Chondrocyte (in vitro differentiated cells): Measurements from ENCODE around the gene CCDC188. TPM values are rescaled to one million over a fixed set of nuclear protein-coding genes. Genes with fewer than 3 reads are reported as not detected.
A peak's percentile ranks its signal among the peaks of the same experiment; 100 is the strongest.

Experiments used
- DNase-seq: peaks from one replicate; pipeline ENCODE4 v3.0.0; 2021; ENCODE audit warnings: mixed read lengths, low spot score
- H3K27ac Mint-ChIP-seq: one replicate; pipeline ENCODE4 v1.8.0; 2021; ENCODE audit warnings: mild to moderate bottlenecking, moderate library complexity, mixed read lengths; ENCODE audit not compliant: unreplicated experiment
- H3K27me3 Mint-ChIP-seq: 2 replicates; pipeline ENCODE4 v1.8.0; 2021; ENCODE audit warnings: low read depth, mixed read lengths
- H3K36me3 Mint-ChIP-seq: 2 replicates; pipeline ENCODE4 v1.8.0; 2021; ENCODE audit warnings: low read depth, mixed read lengths
- H3K4me1 Mint-ChIP-seq: 2 replicates; pipeline ENCODE4 v1.8.0; 2021; ENCODE audit warnings: low read depth, mild to moderate bottlenecking, mixed read lengths
- H3K4me3 Mint-ChIP-seq: one replicate; pipeline ENCODE4 v1.8.0; 2021; ENCODE audit warnings: mild to moderate bottlenecking, moderate library complexity, mixed read lengths; ENCODE audit not compliant: unreplicated experiment
- H3K9me3 Mint-ChIP-seq: 2 replicates; pipeline ENCODE4 v1.8.0; 2021; ENCODE audit warnings: low read depth, mixed read lengths
- CTCF ChIP-seq: fragments of 200-600 bp; sonication (generic); IDR thresholded peaks from 2 replicates; pipeline ENCODE4 v1.5.0; 2021; ENCODE audit warnings: antibody characterized with exemption, mild to moderate bottlenecking, moderate library complexity
- total RNA-seq: library from RNA; stranded (reverse); gene quantifications from 3 replicates; pipeline ENCODE4 v1.2.1, GENCODE V29; 2021

The CCDC188 gene
- total RNA-seq, 1 donor from 2014 or later = 5.3 TPM

DNA sequence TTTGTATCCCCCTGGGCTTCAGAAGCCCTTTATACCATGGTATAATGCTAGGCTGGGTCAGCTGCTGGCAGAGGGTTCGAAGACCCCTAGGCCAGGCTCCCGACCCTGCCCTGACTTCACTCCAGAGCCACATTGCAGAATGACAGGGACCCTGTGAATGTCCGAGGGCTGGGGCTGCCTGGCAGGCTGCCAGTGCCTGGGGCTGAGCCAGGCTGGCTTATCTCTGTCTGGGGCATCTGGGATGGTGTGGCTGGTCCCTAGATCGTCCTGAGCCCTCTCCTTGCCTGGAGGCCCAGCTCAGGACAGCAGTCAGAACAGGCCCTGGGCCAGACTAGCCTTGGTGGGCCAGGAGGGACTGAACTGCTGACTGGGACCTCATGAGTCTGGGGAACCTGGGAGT, 15.6 kb downstream of the CCDC188 start:
- DNase-seq = no peak
- H3K4me3 Mint-ChIP-seq = no peak overlapping the region
- no peaks in the 10 kb centered on the region for H3K27me3 Mint-ChIP-seq
- H3K9me3 Mint-ChIP-seq = no peaks in the 10 kb centered on the region
- TF ChIP-seq CTCF = no peak
- H3K36me3 Mint-ChIP-seq = peaks cover 1% of the 10 kb centered on the region
- H3K4me1 Mint-ChIP-seq = peaks cover 54% of the 10 kb centered on the region
- peak overlapping the region; percentile 27 for H3K27ac Mint-ChIP-seq

DNA sequence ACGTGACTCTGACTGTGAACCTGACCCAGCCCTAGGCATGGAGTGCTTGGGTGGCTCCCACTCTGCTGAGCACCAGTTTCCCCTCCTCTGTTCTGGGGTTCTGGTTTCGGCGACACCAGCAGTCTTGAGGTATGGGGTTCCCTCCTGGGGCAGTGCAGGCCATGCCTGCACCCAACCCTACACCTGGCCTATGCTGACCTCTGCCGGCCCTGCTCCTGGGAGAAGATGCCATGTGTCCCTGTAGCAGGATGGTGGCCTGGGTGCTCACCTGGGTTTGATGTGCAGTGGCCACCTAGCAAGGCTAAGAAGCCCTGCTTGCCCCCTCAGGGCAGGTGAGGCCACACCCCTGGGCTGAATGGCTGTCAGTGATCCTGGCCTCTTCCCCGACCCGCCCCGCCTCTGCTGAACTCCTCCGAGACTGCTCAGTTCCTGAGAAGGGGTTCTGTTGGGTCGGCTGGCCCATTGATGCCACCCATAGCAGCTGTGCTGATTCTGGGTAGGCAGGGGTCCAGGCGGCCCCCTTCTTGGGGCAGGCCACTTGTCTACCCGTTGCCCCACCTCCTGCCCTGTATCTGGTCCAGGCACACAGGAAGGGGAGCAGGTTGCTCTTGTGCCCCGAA, 16.8 kb downstream of the CCDC188 start:
- Mint-ChIP-seq H3K36me3 (no peaks in the 10 kb centered on the region), H3K4me1 (peaks cover 52% of the 10 kb centered on the region), H3K27ac (peak overlapping the region; percentile 45), H3K9me3 (no peaks in the 10 kb centered on the region), H3K27me3 (no peaks in the 10 kb centered on the region), H3K4me3 (peak overlapping the region; percentile 49)
- no peak for DNase-seq
- TF ChIP-seq CTCF = no peak

DNA sequence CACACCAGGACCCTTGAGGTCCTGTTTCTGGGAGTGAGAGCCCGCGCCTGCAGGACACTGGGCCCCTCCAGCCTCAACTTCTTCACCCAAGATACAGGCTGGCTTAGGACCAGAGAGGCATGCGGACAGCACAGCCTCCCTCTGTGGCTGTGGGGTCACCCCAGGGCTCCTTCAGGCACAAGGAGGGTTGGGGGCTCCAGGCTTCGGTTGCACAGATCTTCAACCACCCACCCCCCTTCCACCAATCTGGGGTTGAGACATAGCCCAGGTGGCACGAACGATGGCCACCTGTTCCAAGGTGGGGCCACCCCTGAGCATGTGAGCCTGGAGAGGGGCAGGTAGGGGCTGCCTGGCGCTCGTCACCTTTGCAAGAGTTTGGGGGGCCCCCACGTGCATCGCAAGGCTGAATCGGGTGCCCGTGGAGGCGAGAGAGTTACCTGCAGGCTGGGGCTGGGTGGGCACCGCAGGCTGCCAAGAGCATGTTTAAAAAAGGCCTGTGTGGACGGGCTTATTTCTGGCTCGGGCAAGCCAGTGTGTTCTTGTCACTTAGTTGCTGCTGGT, 18.1 kb downstream of the CCDC188 start:
- Mint-ChIP-seq H3K27ac (no peak overlapping the region), H3K4me3 (peak overlapping the region; percentile 72), H3K9me3 (no peaks in the 10 kb centered on the region)

GRCh38 chr22:20131859-20132685, 18.8 kb downstream of the CCDC188 start:
- TF ChIP-seq CTCF = no peak
- Mint-ChIP-seq H3K36me3 (peaks cover 3% of the 10 kb centered on the region), H3K4me3 (peak overlapping the region; percentile 72), H3K9me3 (no peaks in the 10 kb centered on the region), H3K27ac (no peak overlapping the region), H3K4me1 (peaks cover 36% of the 10 kb centered on the region), H3K27me3 (no peaks in the 10 kb centered on the region)
- DNase-seq = no peak

More for the DNA sequence above, 18.1 kb downstream of the CCDC188 start:
- H3K27me3 Mint-ChIP-seq = no peaks in the 10 kb centered on the region
- no peaks in the 10 kb centered on the region for H3K36me3 Mint-ChIP-seq
- H3K4me1 Mint-ChIP-seq = peaks cover 42% of the 10 kb centered on the region
- DNase-seq = no peak
- no peak for TF ChIP-seq CTCF

DNA sequence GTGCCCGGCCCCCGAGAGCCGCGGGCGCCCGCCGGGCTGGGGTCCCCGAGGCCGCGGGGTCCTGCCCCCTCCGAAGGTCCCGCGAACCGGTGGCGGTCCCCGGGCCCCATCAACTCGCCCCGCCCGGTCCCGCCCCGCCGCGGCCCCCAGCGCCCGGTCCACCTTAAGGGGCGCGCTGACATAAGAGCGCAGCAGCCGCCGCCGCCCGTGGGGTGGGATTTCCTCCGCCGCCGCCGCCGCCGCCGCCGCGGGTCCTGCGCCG, 19.3 kb downstream of the CCDC188 start, which contains the start of gene ZDHHC8:
Gene ZDHHC8 (plus strand): TSS at position 208 of the 262 bp plus-strand sequence. CDS start 144 bp downstream, outside the sequence.
- no peaks in the 10 kb centered on the region for H3K9me3 Mint-ChIP-seq
- peaks cover 32% of the 10 kb centered on the region for H3K4me1 Mint-ChIP-seq
- peak within 1 kb of the TSS; percentile 72 for H3K4me3 Mint-ChIP-seq
- no peak for DNase-seq
- peak within 1 kb of the TSS; percentile 69 for H3K27ac Mint-ChIP-seq
- no peak for TF ChIP-seq CTCF
- H3K36me3 Mint-ChIP-seq = peaks cover 6% of the 10 kb centered on the region
- no peaks in the 10 kb centered on the region for H3K27me3 Mint-ChIP-seq
